GM12878 (cell line): ENCODE results near the gene PTPRD. TPM values are rescaled to one million over a fixed set of nuclear protein-coding genes. Genes with fewer than 3 reads are reported as not detected.

ENCODE experiments used
- ATAC-seq: fragments of 200-7000 bp; cut with Tn5 transposase; 3 replicates; pipeline ENCODE4 v1.9.1; 2020; ENCODE audit warnings: mild to moderate bottlenecking, moderate library complexity
- BruUV-seq: library from RNA; stranded (reverse); fragments of 400-500 nt; replicated peaks from 2 replicates; lab custom pipeline; 2021; lab: Mats Ljungman, UMichigan
- CTCF ChIA-PET: fragments of 300-600 bp; sonication (Branson Sonifier 250); formaldehyde crosslinking; extraction: SDS; loops from one replicate; lab custom pipeline; 2021; ENCODE audit warnings: inconsistent platforms; lab: Yijun Ruan, JAX
- POLR2A ChIA-PET: fragments of 350-600 bp; formaldehyde crosslinking; extraction: SDS; loops from one replicate; lab custom pipeline; 2021; ENCODE audit warnings: inconsistent platforms; lab: Charles Lee
- RAD21 ChIA-PET: fragments of 300-600 bp; sonication (Branson Sonifier 250); formaldehyde crosslinking; loops from one replicate; lab custom pipeline; 2023; ENCODE audit warnings: antibody characterized with exemption; ENCODE audit not compliant: unreplicated experiment; lab: Charles Lee
- SMC1A ChIA-PET: fragments of 300-600 bp; sonication (Branson Sonifier 250); formaldehyde crosslinking; loops from one replicate; lab custom pipeline; 2023; ENCODE audit not compliant: unreplicated experiment, uncharacterized antibody; lab: Charles Lee
- DNase-seq: peaks from one replicate; pipeline ENCODE4 v3.0.0-alpha.2; 2011; ENCODE audit warnings: low read depth, low spot score
- FAIRE-seq: peaks from 3 replicates; lab custom pipeline; 2011; peaks lifted over from hg19 to GRCh38; lab: Jason Lieb, UNC
- H2AFZ ChIP-seq: 2 replicates; pipeline ENCODE4 v1.6.0; 2011; ENCODE audit warnings: low read depth, low read length, control low read depth; ENCODE audit not compliant: control insufficient read depth
- H3K27ac ChIP-seq: 2 replicates; pipeline ENCODE4 v1.5.1; 2011; ENCODE audit warnings: control low read depth; ENCODE audit not compliant: control insufficient read depth, insufficient read depth
- H3K27me3 ChIP-seq, 2 experiments: replicated peaks in 1 of 2; 2 replicates each; pipeline versions ENCODE4 v1.6.0 to v1.6.1; 2011; ENCODE audit warnings: low read length in 1 of 2; ENCODE audit not compliant: control insufficient read depth in 2 of 2, insufficient read depth in 2 of 2
- H3K36me3 ChIP-seq, 2 experiments: 2 replicates each; pipeline ENCODE4 v1.5.1; 2011; ENCODE audit warnings: low read length in 1 of 2; ENCODE audit not compliant: control insufficient read depth in 2 of 2, insufficient read depth in 2 of 2
- H3K4me1 ChIP-seq: 2 replicates; pipeline ENCODE4 v1.6.1; 2011; ENCODE audit warnings: mild to moderate bottlenecking, low read length, moderate library complexity, mixed read lengths; ENCODE audit not compliant: control insufficient read depth, insufficient read depth
- H3K4me2 ChIP-seq: 2 replicates; pipeline ENCODE4 v1.6.0; 2011; ENCODE audit warnings: control low read depth; ENCODE audit not compliant: control insufficient read depth, insufficient read depth
- H3K4me3 ChIP-seq: fragments of 200-600 bp; sonication (generic); 2 replicates; pipeline ENCODE4 v1.5.1; 2016
- H3K79me2 ChIP-seq: 2 replicates; pipeline ENCODE4 v1.6.0; 2011; ENCODE audit warnings: low read length; ENCODE audit not compliant: control insufficient read depth, insufficient read depth
- H3K9ac ChIP-seq: 2 replicates; pipeline ENCODE4 v1.8.0; 2011; ENCODE audit warnings: low read length, control low read depth, mixed read lengths; ENCODE audit not compliant: control insufficient read depth, insufficient read depth
- H3K9me3 ChIP-seq: replicated peaks from 3 replicates; pipeline ENCODE4 v1.5.1; 2011; ENCODE audit warnings: mild to moderate bottlenecking, low read length; ENCODE audit not compliant: control insufficient read depth, insufficient read depth
- H4K20me1 ChIP-seq: 2 replicates; pipeline ENCODE4 v1.6.0; 2011; ENCODE audit not compliant: control insufficient read depth, insufficient read depth
- BHLHE40 ChIP-seq, 2 experiments: fragments of 450-650 bp in 1 of 2; IDR thresholded peaks; 2 replicates each; pipeline ENCODE4 v1.6.1; 2011 to 2017; ENCODE audit warnings: low read depth in 2 of 2, borderline replicate concordance in 1 of 2, improper control_type of control experiment in 1 of 2, low read length in 1 of 2, mild to moderate bottlenecking in 1 of 2
- CREM ChIP-seq: IDR thresholded peaks from 2 replicates; pipeline ENCODE4 v1.6.1; 2014; ENCODE audit warnings: antibody characterized with exemption, low read depth
- E2F4 ChIP-seq: IDR thresholded peaks from 2 replicates; pipeline ENCODE4 v1.6.1; 2012; ENCODE audit warnings: low read depth, low read length, improper control_type of control experiment
- ELK1 ChIP-seq: IDR thresholded peaks from 2 replicates; pipeline ENCODE4 v1.6.1; 2012; ENCODE audit warnings: low read depth, low read length, improper control_type of control experiment
- EZH2 ChIP-seq: IDR thresholded peaks from 2 replicates; pipeline ENCODE4 v1.6.1; 2012; ENCODE audit warnings: low read depth, mild to moderate bottlenecking, control low read depth, inconsistent platforms, low read length, borderline replicate concordance; ENCODE audit not compliant: control insufficient read depth
- HSF1 ChIP-seq: fragments of 150-350 bp; IDR thresholded peaks from 2 replicates; pipeline ENCODE4 v1.6.1; 2014; ENCODE audit warnings: mild to moderate bottlenecking, low read depth, low read length
- PAX8 ChIP-seq: fragments of 450-650 bp; IDR thresholded peaks from 2 replicates; pipeline ENCODE4 v1.6.1; 2017; ENCODE audit warnings: mild to moderate bottlenecking, moderate library complexity
- POLR2AphosphoS2 ChIP-seq: IDR thresholded peaks from 2 replicates; pipeline ENCODE4 v1.6.1; 2011; ENCODE audit warnings: low read depth, mild to moderate bottlenecking, low read length, improper control_type of control experiment, moderate library complexity
- PRDM15 ChIP-seq: fragments of 450-650 bp; formaldehyde crosslinking; IDR thresholded peaks from 2 replicates; pipeline ENCODE4 v1.4.0; 2020; ENCODE audit warnings: mild to moderate bottlenecking, moderate library complexity
- STAT1 ChIP-seq: fragments of 450-650 bp; conservative IDR thresholded peaks from 2 replicates; pipeline ENCODE4 v1.6.1; 2014; ENCODE audit warnings: antibody characterized with exemption, mild to moderate bottlenecking
- SUZ12 ChIP-seq: fragments of 200-600 bp; sonication (generic); IDR thresholded peaks from one replicate; pipeline ENCODE4 v1.6.1; 2018; ENCODE audit warnings: antibody characterized with exemption, mild to moderate bottlenecking; ENCODE audit not compliant: unreplicated experiment
- YBX1 ChIP-seq: fragments of 450-650 bp; IDR thresholded peaks from 2 replicates; pipeline ENCODE4 v1.6.1; 2016; ENCODE audit warnings: antibody characterized with exemption
- ZZZ3 ChIP-seq: IDR thresholded peaks from 2 replicates; pipeline ENCODE4 v1.6.1; 2011; ENCODE audit warnings: low read depth; ENCODE audit not compliant: control insufficient read depth, insufficient read length
- WGBS: methylation state at CpG from one replicate; pipeline ENCODE4 v1.1.6; 2016; ENCODE audit warnings: low lambda C conversion rate; ENCODE audit not compliant: insufficient replicate concordance, insufficient coverage; ENCODE audit errors: missing lambda C conversion rate; 5-methylcytosine and 5-hydroxymethylcytosine counted together
- in situ Hi-C: fragments of 300-500 bp; cut with MboI; formaldehyde crosslinking; loops from 9 replicates; pipeline ENCODE4 v1.14.3; 2018; ENCODE audit warnings: mixed read lengths
- intact Hi-C: fragments of 100-400 bp; cut with micrococcal nuclease; formaldehyde crosslinking; loops from one replicate; pipeline ENCODE4 v1.14.2; 2022; ENCODE audit not compliant: unreplicated experiment
- polyA plus RNA-seq, 11 experiments: library from polyadenylated mRNA; depleted of rRNA in 4 of 11; unstranded in 6 of 11; stranded (reverse) in 5 of 11; fragments of >200 nt; fragmentation: Nextera tagmentation in 4 of 11; fragmentation: Illumina TruSeq in 1 of 11; extraction: Ambion mirVana in 4 of 11; extraction: Trizol in 1 of 11; gene quantifications; 1 replicate in 1 of 11; 2 replicates in 10 of 11; pipeline versions ENCODE4 v1.2.1 to v1.2.3, GENCODE V29; 2011 to 2016; ENCODE audit warnings: inconsistent platforms in 2 of 11, missing spikeins in 2 of 11, low read depth in 1 of 11
- total RNA-seq, 4 experiments: library from RNA; depleted of rRNA in 3 of 4; stranded (reverse); fragments of >200 nt in 3 of 4; fragmentation: Illumina TruSeq in 1 of 4; extraction: Trizol in 1 of 4; gene quantifications; 2 replicates each; pipeline versions ENCODE4 v1.2.1 to v1.2.3, GENCODE V29; 2013 to 2021

PTPRD gene
- total and polyA plus RNA-seq, 10 of the 15 experiments (the other 5 are each of a cell fraction or from before 2014, with no cell fraction given), result under 0.01 to 0.05 (median 0.01) TPM; not detected in 7

- no peaks in the 10 kb centered on the region for H3K36me3 ChIP-seq
These were observed 2212.4 kb downstream of the PTPRD start for GRCh38 chr9:8400378-8400777.

DNA sequence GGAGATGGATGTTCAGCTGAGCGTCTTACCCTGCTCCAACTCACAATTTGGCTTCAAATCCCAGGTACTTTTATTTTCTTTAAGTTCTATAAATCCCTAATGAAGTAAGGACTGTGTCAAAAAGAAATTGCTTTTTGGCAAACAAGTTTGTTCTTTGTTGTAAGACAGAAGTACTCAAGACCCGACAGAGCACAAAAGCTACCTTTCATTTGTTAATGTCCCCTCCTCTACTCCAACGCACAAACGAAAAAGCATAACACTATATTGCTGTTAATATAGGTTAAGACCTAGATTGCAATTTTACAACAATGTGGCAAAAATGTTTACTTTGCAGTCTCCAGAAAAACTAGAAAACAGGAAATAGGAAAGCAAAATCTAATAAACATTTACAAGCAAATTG lies 2217.8 kb downstream of the PTPRD start:
- Histone ChIP-seq H3K4me3 (no peak overlapping the region), H3K27ac (no peak overlapping the region), H3K4me1 (no peaks in the 10 kb centered on the region), H2AFZ (no peak overlapping the region), H3K9ac (no peak overlapping the region), H3K79me2 (no peaks in the 10 kb centered on the region), H4K20me1 (no peaks in the 10 kb centered on the region), H3K9me3 (no peaks in the 10 kb centered on the region), H3K27me3 (no peaks in the 10 kb centered on the region), H3K36me3 (no peaks in the 10 kb centered on the region), H3K4me2 (no peak overlapping the region)
- no peak for FAIRE-seq
- BruUV-seq, result no TSS peak
- in situ Hi-C loops (no loop called here), intact Hi-C loops (no loop called here)
- no peak for DNase-seq
- ChIA-PET RAD21 (no interaction called here), CTCF (no interaction called here), POLR2A (no interaction called here), SMC1A (no interaction called here)
- ATAC-seq, result no peak
- 33% methylated on average over 4 of the region's 4 CpGs for WGBS
- TF ChIP-seq ZZZ3 (no peak), E2F4 (no peak), PRDM15 (no peak), HSF1 (no peak), CREM (no peak), ELK1 (no peak), POLR2AphosphoS2 (no peak), YBX1 (no peak)

More at GRCh38 chr9:8400378-8400777, 2212.4 kb downstream of the PTPRD start:
- ChIA-PET POLR2A (no interaction called here), SMC1A (no interaction called here), RAD21 (no interaction called here), CTCF (interaction anchor here (0.7 kb wide), 1 partner anchor 21 kb away, joined by 4 read pairs; no protein-coding TSS in a partner anchor)
- FAIRE-seq (no peak), ATAC-seq (no peak), DNase-seq (no peak)
- TF ChIP-seq EZH2 (no peak), BHLHE40 (IDR thresholded peaks at IDR 0.05; ENCODE audit: borderline replicate concordance in 1 of 2, low read depth in 2 of 2, low read length in 1 of 2) (no peak), SUZ12 (no peak), PAX8 (no peak), STAT1 (no peak)
- no peak overlapping the region for H3K4me3 ChIP-seq
- H2AFZ ChIP-seq, result no peak overlapping the region
- in situ Hi-C loops (no loop called here), intact Hi-C loops (no loop called here)
- H3K4me2 ChIP-seq, result no peak overlapping the region
- no peaks in the 10 kb centered on the region for H3K27me3 ChIP-seq
- H4K20me1 ChIP-seq, result no peaks in the 10 kb centered on the region
- BruUV-seq, result no TSS peak
- no peaks in the 10 kb centered on the region for H3K79me2 ChIP-seq
- H3K9me3 ChIP-seq, result no peaks in the 10 kb centered on the region
- WGBS, result 0% methylated on average over 1 of the region's 1 CpG
- no peak overlapping the region for H3K9ac ChIP-seq
- H3K4me1 ChIP-seq, result no peaks in the 10 kb centered on the region
- no peak overlapping the region for H3K27ac ChIP-seq
